ENCODE measurements around the gene COPB1.

GRCh38 chr11:14518820-14519219 lies 19.2 kb upstream of the COPB1 start:
- TF ChIP-seq POLR2A (IDR thresholded peaks at IDR 0.05) (no peak), CTCF (IDR thresholded peaks at IDR 0.05) (no peak)

Measured in vagina (tissue), 2 donors.